ENCODE results near the gene ZNF892. TPM values are rescaled to one million over a fixed set of nuclear protein-coding genes. Genes with fewer than 3 reads are reported as not detected.

ZNF892 gene
- total and polyA plus RNA-seq, 4 donors, result 0.17 to 2.2 (median 1.3) TPM; not detected in 1

DNA sequence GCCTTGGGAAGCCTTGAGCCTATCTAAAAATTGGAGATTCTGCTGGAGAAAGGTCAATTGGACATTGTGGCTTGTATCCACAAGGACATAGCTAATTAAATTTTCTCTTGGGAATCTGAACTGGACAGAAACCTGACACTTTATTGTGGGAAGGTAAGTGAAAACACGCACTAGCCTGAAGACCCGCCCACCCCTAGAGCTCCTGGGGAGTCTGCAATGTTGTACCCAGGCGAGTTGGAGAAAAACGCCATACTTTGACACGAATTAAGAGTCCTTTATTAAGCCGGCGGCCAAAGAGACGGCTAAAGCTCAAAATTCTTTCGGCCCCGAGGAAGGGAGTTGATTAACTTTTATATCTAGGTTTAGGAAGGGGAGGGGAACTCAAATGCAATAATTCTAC is 1.2 kb upstream of the ZNF892 start:
- H3K27me3 ChIP-seq (ENCODE audit: control insufficient read depth in 4 of 4, insufficient read depth in 4 of 4, low read length in 3 of 4), result no peaks in the 10 kb centered on the region
- WGBS, result 50% methylated on average over 10 of the region's 10 CpGs
- H3K9me3 ChIP-seq (ENCODE audit: control insufficient read depth in 4 of 4, low read length in 3 of 4), result peaks cover 4 to 17% (median 7%) of the 10 kb centered on the region in 4 donors
- no peak for DNase-seq (ENCODE audit: low spot score)
- H3K4me1 ChIP-seq (ENCODE audit: control insufficient read depth in 4 of 4, insufficient read depth in 4 of 4, low read length in 3 of 4), result peaks cover 2 to 10% (median 4%) of the 10 kb centered on the region in 4 donors
- no peak overlapping the region for H3K9ac ChIP-seq (ENCODE audit: low read depth in 1 of 2, low read length in 2 of 2)
- no peak overlapping the region for H3K27ac ChIP-seq (ENCODE audit: low read depth in 1 of 2, low read length in 2 of 2)
- H3K36me3 ChIP-seq (ENCODE audit: control insufficient read depth in 4 of 4, insufficient read depth in 3 of 4, low read depth in 1 of 4, low read length in 3 of 4), result peaks cover 0 to 3% (median 2%) of the 10 kb centered on the region in 4 donors
- H3K4me3 ChIP-seq (ENCODE audit: low read depth in 1 of 3, low read length in 3 of 3), result no peak overlapping the region
- TF ChIP-seq, protein P1, sequence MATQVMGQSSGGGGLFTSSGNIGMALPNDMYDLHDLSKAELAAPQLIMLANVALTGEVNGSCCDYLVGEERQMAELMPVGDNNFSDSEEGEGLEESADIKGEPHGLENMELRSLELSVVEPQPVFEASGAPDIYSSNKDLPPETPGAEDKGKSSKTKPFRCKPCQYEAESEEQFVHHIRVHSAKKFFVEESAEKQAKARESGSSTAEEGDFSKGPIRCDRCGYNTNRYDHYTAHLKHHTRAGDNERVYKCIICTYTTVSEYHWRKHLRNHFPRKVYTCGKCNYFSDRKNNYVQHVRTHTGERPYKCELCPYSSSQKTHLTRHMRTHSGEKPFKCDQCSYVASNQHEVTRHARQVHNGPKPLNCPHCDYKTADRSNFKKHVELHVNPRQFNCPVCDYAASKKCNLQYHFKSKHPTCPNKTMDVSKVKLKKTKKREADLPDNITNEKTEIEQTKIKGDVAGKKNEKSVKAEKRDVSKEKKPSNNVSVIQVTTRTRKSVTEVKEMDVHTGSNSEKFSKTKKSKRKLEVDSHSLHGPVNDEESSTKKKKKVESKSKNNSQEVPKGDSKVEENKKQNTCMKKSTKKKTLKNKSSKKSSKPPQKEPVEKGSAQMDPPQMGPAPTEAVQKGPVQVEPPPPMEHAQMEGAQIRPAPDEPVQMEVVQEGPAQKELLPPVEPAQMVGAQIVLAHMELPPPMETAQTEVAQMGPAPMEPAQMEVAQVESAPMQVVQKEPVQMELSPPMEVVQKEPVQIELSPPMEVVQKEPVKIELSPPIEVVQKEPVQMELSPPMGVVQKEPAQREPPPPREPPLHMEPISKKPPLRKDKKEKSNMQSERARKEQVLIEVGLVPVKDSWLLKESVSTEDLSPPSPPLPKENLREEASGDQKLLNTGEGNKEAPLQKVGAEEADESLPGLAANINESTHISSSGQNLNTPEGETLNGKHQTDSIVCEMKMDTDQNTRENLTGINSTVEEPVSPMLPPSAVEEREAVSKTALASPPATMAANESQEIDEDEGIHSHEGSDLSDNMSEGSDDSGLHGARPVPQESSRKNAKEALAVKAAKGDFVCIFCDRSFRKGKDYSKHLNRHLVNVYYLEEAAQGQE (IDR thresholded peaks at IDR 0.05), result no peak
- TF ChIP-seq EGR1 (IDR thresholded peaks at IDR 0.05; ENCODE audit: low read depth in 2 of 2), result no peak
- no peak for TF ChIP-seq SP1 (IDR thresholded peaks at IDR 0.05)
- no peak for TF ChIP-seq RAD21 (IDR thresholded peaks at IDR 0.05)
- no peak for TF ChIP-seq GABPA (IDR thresholded peaks at IDR 0.05 in 1 of 2, conservative IDR thresholded peaks at IDR 0.05 in 1 of 2)
- TF ChIP-seq, protein P2, sequence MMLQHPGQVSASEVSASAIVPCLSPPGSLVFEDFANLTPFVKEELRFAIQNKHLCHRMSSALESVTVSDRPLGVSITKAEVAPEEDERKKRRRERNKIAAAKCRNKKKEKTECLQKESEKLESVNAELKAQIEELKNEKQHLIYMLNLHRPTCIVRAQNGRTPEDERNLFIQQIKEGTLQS (IDR thresholded peaks at IDR 0.05), result no peak
- TF ChIP-seq, protein P3, sequence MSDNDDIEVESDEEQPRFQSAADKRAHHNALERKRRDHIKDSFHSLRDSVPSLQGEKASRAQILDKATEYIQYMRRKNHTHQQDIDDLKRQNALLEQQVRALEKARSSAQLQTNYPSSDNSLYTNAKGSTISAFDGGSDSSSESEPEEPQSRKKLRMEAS (IDR thresholded peaks at IDR 0.05), result no peak
- no peak for TF ChIP-seq HNF4G (IDR thresholded peaks at IDR 0.05)
- TF ChIP-seq FOXA1 (IDR thresholded peaks at IDR 0.05), result no peak
- no peak for TF ChIP-seq NR2F2 (IDR thresholded peaks at IDR 0.05)
- TF ChIP-seq, protein P4, sequence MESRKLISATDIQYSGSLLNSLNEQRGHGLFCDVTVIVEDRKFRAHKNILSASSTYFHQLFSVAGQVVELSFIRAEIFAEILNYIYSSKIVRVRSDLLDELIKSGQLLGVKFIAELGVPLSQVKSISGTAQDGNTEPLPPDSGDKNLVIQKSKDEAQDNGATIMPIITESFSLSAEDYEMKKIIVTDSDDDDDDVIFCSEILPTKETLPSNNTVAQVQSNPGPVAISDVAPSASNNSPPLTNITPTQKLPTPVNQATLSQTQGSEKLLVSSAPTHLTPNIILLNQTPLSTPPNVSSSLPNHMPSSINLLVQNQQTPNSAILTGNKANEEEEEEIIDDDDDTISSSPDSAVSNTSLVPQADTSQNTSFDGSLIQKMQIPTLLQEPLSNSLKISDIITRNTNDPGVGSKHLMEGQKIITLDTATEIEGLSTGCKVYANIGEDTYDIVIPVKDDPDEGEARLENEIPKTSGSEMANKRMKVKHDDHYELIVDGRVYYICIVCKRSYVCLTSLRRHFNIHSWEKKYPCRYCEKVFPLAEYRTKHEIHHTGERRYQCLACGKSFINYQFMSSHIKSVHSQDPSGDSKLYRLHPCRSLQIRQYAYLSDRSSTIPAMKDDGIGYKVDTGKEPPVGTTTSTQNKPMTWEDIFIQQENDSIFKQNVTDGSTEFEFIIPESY (IDR thresholded peaks at IDR 0.05), result no peak

DNA sequence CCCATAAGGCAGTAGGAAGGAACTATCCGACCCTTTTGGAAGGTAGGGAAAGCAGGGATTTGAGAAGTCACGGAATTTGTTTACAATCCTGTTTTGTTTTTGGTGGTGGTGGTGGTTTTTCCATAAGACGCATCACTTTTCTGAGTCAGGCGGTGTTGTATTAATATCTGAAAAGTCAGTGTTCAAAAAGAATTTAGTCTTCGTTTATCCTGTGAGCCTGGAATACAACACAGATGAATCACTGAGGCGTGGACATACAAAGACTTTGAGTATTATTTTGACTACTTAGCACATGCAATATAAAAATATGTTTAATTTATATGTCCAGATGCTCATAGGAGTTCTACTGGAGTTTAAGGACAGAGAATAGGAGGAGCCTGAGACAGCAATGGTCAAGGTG is 785 bp downstream of the ZNF892 start:
- 79% methylated on average over 6 of the region's 6 CpGs for WGBS
- H3K27me3 ChIP-seq (ENCODE audit: control insufficient read depth in 4 of 4, insufficient read depth in 4 of 4, low read length in 3 of 4), result no peaks in the 10 kb centered on the region
- H3K36me3 ChIP-seq (ENCODE audit: control insufficient read depth in 4 of 4, insufficient read depth in 3 of 4, low read depth in 1 of 4, low read length in 3 of 4), result peaks cover 3 to 19% (median 16%) of the 10 kb centered on the region in 4 donors
- DNase-seq (ENCODE audit: low spot score), result no peak
- H3K4me3 ChIP-seq (ENCODE audit: low read depth in 1 of 3, low read length in 3 of 3), result peak overlapping the region in 2 of 3 donors; percentile 67 to 73
- H3K27ac ChIP-seq (ENCODE audit: low read depth in 1 of 2, low read length in 2 of 2), result no peak overlapping the region
- peaks cover 2 to 10% (median 4%) of the 10 kb centered on the region in 4 donors for H3K4me1 ChIP-seq (ENCODE audit: control insufficient read depth in 4 of 4, insufficient read depth in 4 of 4, low read length in 3 of 4)
- H3K9ac ChIP-seq (ENCODE audit: low read depth in 1 of 2, low read length in 2 of 2), result no peak overlapping the region
- peaks cover 9 to 25% (median 22%) of the 10 kb centered on the region in 4 donors for H3K9me3 ChIP-seq (ENCODE audit: control insufficient read depth in 4 of 4, low read length in 3 of 4)
- TF ChIP-seq SP1 (IDR thresholded peaks at IDR 0.05), result no peak
- no peak for TF ChIP-seq HNF4A (conservative IDR thresholded peaks at IDR 0.05)
- TF ChIP-seq, protein P5, sequence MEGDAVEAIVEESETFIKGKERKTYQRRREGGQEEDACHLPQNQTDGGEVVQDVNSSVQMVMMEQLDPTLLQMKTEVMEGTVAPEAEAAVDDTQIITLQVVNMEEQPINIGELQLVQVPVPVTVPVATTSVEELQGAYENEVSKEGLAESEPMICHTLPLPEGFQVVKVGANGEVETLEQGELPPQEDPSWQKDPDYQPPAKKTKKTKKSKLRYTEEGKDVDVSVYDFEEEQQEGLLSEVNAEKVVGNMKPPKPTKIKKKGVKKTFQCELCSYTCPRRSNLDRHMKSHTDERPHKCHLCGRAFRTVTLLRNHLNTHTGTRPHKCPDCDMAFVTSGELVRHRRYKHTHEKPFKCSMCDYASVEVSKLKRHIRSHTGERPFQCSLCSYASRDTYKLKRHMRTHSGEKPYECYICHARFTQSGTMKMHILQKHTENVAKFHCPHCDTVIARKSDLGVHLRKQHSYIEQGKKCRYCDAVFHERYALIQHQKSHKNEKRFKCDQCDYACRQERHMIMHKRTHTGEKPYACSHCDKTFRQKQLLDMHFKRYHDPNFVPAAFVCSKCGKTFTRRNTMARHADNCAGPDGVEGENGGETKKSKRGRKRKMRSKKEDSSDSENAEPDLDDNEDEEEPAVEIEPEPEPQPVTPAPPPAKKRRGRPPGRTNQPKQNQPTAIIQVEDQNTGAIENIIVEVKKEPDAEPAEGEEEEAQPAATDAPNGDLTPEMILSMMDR (IDR thresholded peaks at IDR 0.05; ENCODE audit: low read depth, low read length, missing input control), result no peak
- no peak for TF ChIP-seq NR2F2 (IDR thresholded peaks at IDR 0.05)
- TF ChIP-seq, protein P3 (IDR thresholded peaks at IDR 0.05), result no peak
- TF ChIP-seq EGR1 (IDR thresholded peaks at IDR 0.05; ENCODE audit: low read depth in 2 of 2), result no peak
- TF ChIP-seq, protein P1 (IDR thresholded peaks at IDR 0.05), result no peak
- no peak for TF ChIP-seq JUND (IDR thresholded peaks at IDR 0.05)
- no peak for TF ChIP-seq FOXA2 (IDR thresholded peaks at IDR 0.05)
- no peak for TF ChIP-seq TAF1 (conservative IDR thresholded peaks at IDR 0.05)
- TF ChIP-seq, protein P4 (IDR thresholded peaks at IDR 0.05), result no peak
- no peak for TF ChIP-seq RXRA (IDR thresholded peaks at IDR 0.05)
- TF ChIP-seq RAD21 (IDR thresholded peaks at IDR 0.05), result no peak
- no peak for TF ChIP-seq GABPA (IDR thresholded peaks at IDR 0.05 in 1 of 2, conservative IDR thresholded peaks at IDR 0.05 in 1 of 2)

Measured in liver (tissue), 9 donors.